Osteoblast (primary cell): Measurements from ENCODE around the gene CDC14A. TPM values are rescaled to one million over a fixed set of nuclear protein-coding genes. Genes with fewer than 3 reads are reported as not detected.

ENCODE experiments used
- DNase-seq: peaks from one replicate; pipeline ENCODE4 v3.0.0; 2011; ENCODE audit warnings: low spot score, mixed read lengths; ENCODE audit not compliant: insufficient read length; ENCODE audit errors: missing footprints
- H2AFZ ChIP-seq: 2 replicates; pipeline ENCODE4 v1.6.0; 2011; ENCODE audit warnings: mild to moderate bottlenecking, low read length
- H3K27ac ChIP-seq: 2 replicates; pipeline ENCODE4 v1.5.1; 2011; ENCODE audit warnings: mild to moderate bottlenecking, low read depth, low read length, moderate library complexity
- H3K27me3 ChIP-seq: 2 replicates; pipeline ENCODE4 v1.6.0; 2012; ENCODE audit warnings: mild to moderate bottlenecking, control low read depth, inconsistent platforms, low read length, moderate library complexity; ENCODE audit not compliant: insufficient read depth
- H3K36me3 ChIP-seq: 2 replicates; pipeline ENCODE4 v1.5.1; 2011; ENCODE audit warnings: mild to moderate bottlenecking, low read length, control low read depth, moderate library complexity; ENCODE audit not compliant: insufficient read depth
- H3K4me1 ChIP-seq: 2 replicates; pipeline ENCODE4 v1.5.1; 2011; ENCODE audit warnings: mild to moderate bottlenecking, low read length, control low read depth, moderate library complexity; ENCODE audit not compliant: insufficient read depth
- H3K4me2 ChIP-seq: 2 replicates; pipeline ENCODE4 v1.6.0; 2011; ENCODE audit warnings: mild to moderate bottlenecking, low read length; ENCODE audit not compliant: insufficient read depth
- H3K4me3 ChIP-seq: fragments of 200-600 bp; sonication (generic); 3 replicates; pipeline ENCODE4 v1.5.1; 2012; ENCODE audit warnings: mild to moderate bottlenecking, low read length, inconsistent platforms; ENCODE audit not compliant: insufficient read depth
- H3K79me2 ChIP-seq: 2 replicates; pipeline ENCODE4 v1.6.0; 2012; ENCODE audit warnings: mild to moderate bottlenecking, low read length, control low read depth, inconsistent platforms; ENCODE audit not compliant: insufficient read depth
- H3K9me3 ChIP-seq: 2 replicates; pipeline ENCODE4 v1.5.1; 2011; ENCODE audit warnings: low read depth, low read length, control low read depth
- H4K20me1 ChIP-seq: 2 replicates; pipeline ENCODE4 v1.6.0; 2012; ENCODE audit warnings: mild to moderate bottlenecking, low read length, control low read depth; ENCODE audit not compliant: insufficient read depth
- total RNA-seq: library from RNA; depleted of rRNA; stranded (reverse); fragments of >200 nt; gene quantifications from 2 replicates; pipeline ENCODE4 v1.2.3, GENCODE V29; 2012
- TF ChIP-seq, protein P1 (sequence below): IDR thresholded peaks from 2 replicates; pipeline ENCODE4 v1.5.1; 2011; ENCODE audit warnings: mild to moderate bottlenecking, low read depth, low read length, moderate library complexity; ENCODE audit errors: extremely low read depth

CDC14A gene
- total RNA-seq, 1 donor: 6.9 TPM

GRCh38 chr1:100476735-100477290 is 124.5 kb downstream of the CDC14A start:
- TF ChIP-seq, protein P1, sequence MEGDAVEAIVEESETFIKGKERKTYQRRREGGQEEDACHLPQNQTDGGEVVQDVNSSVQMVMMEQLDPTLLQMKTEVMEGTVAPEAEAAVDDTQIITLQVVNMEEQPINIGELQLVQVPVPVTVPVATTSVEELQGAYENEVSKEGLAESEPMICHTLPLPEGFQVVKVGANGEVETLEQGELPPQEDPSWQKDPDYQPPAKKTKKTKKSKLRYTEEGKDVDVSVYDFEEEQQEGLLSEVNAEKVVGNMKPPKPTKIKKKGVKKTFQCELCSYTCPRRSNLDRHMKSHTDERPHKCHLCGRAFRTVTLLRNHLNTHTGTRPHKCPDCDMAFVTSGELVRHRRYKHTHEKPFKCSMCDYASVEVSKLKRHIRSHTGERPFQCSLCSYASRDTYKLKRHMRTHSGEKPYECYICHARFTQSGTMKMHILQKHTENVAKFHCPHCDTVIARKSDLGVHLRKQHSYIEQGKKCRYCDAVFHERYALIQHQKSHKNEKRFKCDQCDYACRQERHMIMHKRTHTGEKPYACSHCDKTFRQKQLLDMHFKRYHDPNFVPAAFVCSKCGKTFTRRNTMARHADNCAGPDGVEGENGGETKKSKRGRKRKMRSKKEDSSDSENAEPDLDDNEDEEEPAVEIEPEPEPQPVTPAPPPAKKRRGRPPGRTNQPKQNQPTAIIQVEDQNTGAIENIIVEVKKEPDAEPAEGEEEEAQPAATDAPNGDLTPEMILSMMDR: no peak
- Histone ChIP-seq H3K4me3 (no peak overlapping the region), H3K27me3 (no peaks in the 10 kb centered on the region), H3K4me2 (no peak overlapping the region), H3K27ac (no peak overlapping the region), H4K20me1 (no peaks in the 10 kb centered on the region), H3K9me3 (no peaks in the 10 kb centered on the region), H3K36me3 (no peaks in the 10 kb centered on the region), H2AFZ (no peak overlapping the region), H3K4me1 (no peaks in the 10 kb centered on the region), H3K79me2 (no peaks in the 10 kb centered on the region)
- DNase-seq: no peak

DNA sequence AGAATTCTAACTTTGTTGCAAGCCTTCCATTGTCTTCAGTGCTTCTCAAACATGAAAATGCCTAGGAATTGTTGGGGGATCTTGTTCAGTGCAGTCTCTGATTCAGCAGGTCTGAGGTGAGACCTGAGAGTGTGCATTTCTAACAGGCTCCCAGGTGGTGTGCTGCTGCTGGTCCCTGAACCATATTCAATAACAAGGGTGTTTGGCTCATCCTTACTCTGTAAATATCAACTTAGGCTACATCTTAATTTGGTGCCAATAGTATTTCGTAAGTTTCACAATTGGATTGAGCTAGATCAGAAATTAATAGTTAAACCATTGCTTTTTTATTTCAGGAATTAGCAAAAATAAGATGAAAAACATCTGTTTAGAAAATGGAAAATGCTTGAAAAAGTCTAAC is 126.5 kb downstream of the CDC14A start:
- no peaks in the 10 kb centered on the region for H3K36me3 ChIP-seq
- H3K4me1 ChIP-seq: no peaks in the 10 kb centered on the region
- H2AFZ ChIP-seq: no peak overlapping the region
- no peaks in the 10 kb centered on the region for H4K20me1 ChIP-seq
- H3K9me3 ChIP-seq: no peaks in the 10 kb centered on the region
- no peaks in the 10 kb centered on the region for H3K79me2 ChIP-seq
- TF ChIP-seq, protein P1: no peak
- no peak overlapping the region for H3K27ac ChIP-seq
- H3K27me3 ChIP-seq: no peaks in the 10 kb centered on the region
- DNase-seq: no peak
- no peak overlapping the region for H3K4me3 ChIP-seq
- H3K4me2 ChIP-seq: no peak overlapping the region

GRCh38 chr1:100479620-100480338 is 127.5 kb downstream of the CDC14A start:
- Histone ChIP-seq H3K36me3 (no peaks in the 10 kb centered on the region), H3K4me1 (no peaks in the 10 kb centered on the region), H3K27ac (no peak overlapping the region), H3K79me2 (no peaks in the 10 kb centered on the region), H3K4me2 (no peak overlapping the region), H2AFZ (no peak overlapping the region), H3K9me3 (no peaks in the 10 kb centered on the region), H3K4me3 (no peak overlapping the region), H3K27me3 (no peaks in the 10 kb centered on the region), H4K20me1 (no peaks in the 10 kb centered on the region)
- TF ChIP-seq, protein P1: no peak
- no peak for DNase-seq

DNA sequence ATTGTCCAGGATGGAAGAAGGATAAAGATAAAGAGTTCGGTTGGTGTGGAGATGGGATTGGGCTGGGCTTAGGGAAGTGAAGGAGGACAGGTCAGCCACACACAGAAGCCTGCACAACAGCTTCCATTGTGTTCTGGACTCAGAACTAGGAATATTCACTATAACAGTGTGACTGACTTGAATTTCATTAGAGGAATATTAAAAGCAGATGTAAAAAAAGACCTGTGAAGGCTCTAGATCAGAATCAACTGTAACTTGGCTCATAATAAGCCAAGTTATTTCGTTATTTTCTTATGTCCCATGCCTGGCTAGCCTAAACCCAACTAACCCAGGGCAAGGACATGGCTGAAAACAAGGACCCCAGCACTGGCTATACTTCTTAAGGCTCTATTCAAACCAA is 129.0 kb downstream of the CDC14A start:
- Histone ChIP-seq H3K4me3 (no peak overlapping the region), H2AFZ (no peak overlapping the region), H3K4me1 (no peaks in the 10 kb centered on the region), H3K4me2 (no peak overlapping the region), H4K20me1 (no peaks in the 10 kb centered on the region), H3K27me3 (no peaks in the 10 kb centered on the region), H3K27ac (no peak overlapping the region), H3K79me2 (no peaks in the 10 kb centered on the region), H3K36me3 (no peaks in the 10 kb centered on the region), H3K9me3 (no peaks in the 10 kb centered on the region)
- TF ChIP-seq, protein P1: no peak
- no peak for DNase-seq
